GM12873 (cell line): ENCODE results near the gene MAD1L1.

ENCODE experiments used
- CTCF ChIP-seq: IDR thresholded peaks from 2 replicates; pipeline ENCODE4 v1.5.1; 2012; ENCODE audit warnings: low read depth, mild to moderate bottlenecking, moderate library complexity, low read length, control low read depth; ENCODE audit not compliant: insufficient read depth; ENCODE audit errors: missing control alignments

MAD1L1 gene

DNA sequence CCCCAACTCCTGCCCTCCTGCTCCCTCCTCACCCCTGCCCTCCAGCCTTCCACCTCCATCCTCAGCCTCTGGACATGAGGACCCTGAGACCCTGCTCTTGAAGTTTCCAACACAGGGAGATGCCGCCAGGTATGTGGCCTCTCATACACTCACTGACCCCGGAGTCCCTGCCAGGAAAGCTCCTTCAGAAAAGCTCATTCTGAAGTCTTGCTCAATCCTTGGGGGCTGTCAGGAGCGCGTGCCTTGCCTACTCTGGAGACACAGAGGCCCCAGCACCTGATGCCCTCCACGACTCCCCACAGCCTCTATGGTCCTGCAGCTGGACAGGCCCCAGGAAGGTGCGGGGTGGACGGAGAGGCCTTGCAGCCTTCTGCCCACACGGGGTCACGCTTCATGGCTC is 20.3 kb upstream of the MAD1L1 start:
- TF ChIP-seq CTCF: no peak

DNA sequence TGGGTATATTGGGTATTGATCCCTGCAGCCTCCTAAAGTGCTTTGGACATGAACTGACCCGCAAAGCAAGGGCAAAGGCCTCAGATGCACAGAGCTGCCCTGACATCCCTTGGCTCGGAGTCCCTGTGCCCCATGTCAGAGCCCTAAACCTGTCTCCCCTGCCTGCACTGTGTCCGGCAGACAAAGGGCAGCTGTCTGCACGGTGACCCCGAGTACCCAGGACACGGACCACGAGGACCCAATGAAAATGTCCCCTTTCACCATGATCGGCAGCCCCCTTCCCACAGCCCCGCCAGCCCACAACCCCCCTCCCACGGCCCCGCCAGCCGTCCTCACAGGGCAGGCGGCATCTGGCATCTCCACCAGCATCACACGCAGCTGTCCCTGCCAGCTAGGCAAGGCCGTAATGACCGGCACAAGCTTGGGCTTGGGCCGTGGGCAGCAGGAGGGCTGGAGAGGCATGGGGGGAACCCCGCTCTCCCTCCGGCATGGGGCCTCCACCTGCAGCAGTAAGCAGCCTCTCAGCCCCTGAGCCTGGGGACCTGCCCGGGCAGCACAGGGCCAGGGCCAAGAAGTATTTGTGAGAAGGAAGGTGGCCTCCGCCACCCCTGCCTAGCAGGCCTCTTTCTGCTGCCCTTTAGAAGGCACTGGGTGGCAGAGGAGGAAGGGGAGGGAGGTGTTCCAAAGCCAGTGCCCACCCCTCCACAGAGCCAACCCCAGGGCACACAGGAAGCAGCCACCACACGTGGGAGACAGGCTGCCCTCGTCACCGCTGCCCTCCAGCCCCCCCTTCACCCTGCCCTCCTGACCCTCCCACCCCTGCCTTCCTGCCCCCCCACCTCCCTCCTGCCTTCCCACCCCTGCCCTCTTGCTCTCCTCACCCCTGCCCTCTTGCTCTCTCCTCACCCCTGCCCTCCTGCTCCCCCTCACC is 19.4 kb upstream of the MAD1L1 start:
- no peak for TF ChIP-seq CTCF

DNA sequence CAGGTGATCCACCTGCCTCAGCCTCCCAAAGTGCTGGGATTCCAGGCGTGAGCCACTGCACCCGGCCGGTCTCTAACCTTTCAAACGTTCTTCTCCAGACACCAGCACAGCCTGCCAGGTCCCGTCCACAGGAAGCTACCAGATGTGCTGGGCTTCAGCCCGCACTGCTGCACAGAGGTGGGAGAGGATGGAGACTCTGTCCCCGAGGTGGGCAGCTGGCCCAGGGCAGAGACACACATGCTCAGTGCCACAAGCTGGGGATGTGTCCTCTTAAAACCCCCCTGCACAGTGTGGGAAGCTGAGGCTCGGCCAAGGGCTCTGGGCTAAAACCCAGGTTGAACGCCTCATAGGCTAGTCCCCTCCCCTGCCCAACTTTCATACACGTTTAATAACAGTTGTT is 18.6 kb upstream of the MAD1L1 start:
- TF ChIP-seq CTCF: no peak

DNA sequence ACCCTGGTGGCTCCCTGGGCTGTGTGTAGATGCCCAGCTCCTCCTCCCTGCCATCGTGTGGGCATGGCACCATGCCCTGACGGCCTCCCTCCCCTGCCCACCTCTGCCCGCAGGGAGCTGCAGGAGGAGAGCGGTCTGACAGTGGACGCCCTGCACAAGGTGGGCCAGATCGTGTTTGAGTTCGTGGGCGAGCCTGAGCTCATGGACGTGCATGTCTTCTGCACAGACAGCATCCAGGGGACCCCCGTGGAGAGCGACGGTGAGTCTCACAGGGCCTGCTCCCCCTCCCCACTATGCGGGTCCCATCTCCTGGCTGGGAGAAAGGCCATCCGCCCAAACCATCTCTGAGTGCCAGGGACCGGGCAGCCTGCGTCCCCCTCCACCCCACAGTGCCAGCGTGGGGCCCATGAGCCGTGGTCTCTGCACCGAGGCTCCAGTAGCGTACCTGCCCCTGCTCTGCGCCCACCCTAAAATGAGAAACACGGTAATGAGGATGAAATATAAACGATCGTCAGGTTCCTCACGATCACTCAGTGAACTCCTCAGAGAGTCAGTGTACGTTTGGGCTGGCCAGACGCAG is 17.1 kb upstream of the MAD1L1 start:
- no peak for TF ChIP-seq CTCF

DNA sequence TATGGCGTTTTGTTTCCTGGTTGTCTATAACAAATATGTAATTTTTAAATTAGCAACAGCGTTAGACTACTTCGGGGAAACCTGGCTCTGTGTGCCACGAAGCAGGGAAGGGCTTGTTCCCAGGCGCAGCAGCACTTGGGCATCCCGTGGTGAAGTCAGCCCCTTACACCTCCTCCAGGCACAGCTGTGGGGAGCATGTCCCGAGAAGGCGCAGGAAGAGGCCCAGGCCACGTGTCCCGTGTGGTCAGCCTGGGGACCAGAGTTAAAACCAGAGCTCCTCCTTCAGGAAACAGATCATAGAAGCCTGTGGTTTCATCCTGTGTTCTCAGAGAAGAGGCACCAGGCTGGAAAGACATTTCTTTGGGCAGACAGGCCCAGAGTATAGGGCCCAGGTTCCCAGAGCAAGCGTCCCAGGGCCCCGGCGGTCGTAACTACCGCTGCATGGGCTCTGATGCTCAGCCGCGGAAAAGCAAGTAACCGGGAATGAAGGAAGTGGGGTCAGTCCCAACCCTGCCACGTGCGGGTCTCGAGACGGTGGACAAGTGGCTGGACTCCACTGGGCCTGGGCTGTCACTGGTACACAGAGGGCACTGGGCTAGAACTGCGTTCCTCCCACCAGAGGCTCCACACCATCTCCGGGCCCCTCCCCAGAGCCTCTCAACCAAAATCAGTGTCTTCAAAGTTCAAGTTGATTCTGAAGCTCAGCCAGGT is 16.4 kb upstream of the MAD1L1 start:
- no peak for TF ChIP-seq CTCF

GRCh38 chr7:2247141-2247995 is 14.6 kb upstream of the MAD1L1 start:
- TF ChIP-seq CTCF: peak; percentile 83
